ENCODE results near the gene NLN. TPM values are rescaled to one million over a fixed set of nuclear protein-coding genes. Genes with fewer than 3 reads are reported as not detected.
"Not testable (repeated sequence)": the region's sequence is repeated elsewhere in the genome, so short reads cannot be mapped to it uniquely, and the experiment has no call there.

NLN gene
- total RNA-seq (1 to 10 TPM; 1.4 to 2.5 TPM), total RNA-seq (2.0 to 72.1 (median 12.4) reads per million in 172 experiments)
- 3.3 TPM for polyA plus RNA-seq (2013, experiment 1 of 2)
- polyA plus RNA-seq (2013, experiment 2 of 2) = 3.0 TPM

DNA sequence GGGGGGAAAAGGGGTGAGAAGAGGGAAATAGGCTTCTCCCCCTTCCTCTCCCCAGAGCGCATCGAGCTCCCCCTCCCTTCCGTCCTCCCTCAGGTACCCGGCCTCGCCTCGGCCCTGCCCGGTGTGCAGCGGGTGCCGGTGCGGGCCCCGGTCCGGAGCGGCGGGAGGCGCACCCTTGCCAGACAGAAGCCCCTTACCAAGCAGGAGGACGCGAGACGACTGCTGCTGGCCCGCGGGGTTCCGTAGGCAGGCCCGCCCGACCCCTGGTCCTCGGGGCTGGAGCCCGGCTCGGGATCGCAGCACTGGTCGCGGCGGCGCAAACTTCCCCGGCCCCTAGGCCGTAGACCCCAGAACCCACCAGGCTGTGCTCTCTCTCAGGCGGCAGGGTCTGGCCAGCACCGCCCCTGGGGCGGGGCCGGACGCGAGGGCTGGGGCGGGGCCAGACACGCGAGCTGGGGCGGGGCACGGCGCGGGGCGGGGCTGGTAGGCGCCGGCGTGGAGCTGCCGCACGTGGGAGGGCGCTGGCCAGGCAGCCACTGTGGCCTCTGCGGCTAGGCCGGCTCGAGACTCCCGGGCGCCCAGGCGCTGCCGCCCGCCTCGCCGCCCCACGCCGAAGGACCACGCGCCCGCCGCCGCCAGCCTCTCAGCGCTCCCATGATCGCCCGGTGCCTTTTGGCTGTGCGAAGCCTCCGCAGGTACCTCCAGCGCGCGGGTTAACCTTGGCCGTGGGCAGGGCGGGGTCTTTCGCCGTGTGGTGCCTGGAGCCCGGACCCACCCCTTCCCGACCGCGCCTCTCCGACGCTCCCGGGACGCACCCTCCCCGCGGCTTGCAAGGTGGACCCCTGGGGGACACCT lies at the start of gene NLN, which contains the start of gene SGTB:
NLN (plus strand) TSS at position 486 of the 855 bp plus-strand sequence; CDS start at position 655, 169 bp downstream.
SGTB (minus strand) TSS at position 390 of the 855 bp plus-strand sequence. CDS start 1,302 bp downstream, outside the sequence.
- no peaks in the 10 kb centered on the region for H3K9me3 ChIP-seq (ENCODE audit: control insufficient read depth in 1 of 2, insufficient read depth in 1 of 2, low read length in 2 of 2)

DNA sequence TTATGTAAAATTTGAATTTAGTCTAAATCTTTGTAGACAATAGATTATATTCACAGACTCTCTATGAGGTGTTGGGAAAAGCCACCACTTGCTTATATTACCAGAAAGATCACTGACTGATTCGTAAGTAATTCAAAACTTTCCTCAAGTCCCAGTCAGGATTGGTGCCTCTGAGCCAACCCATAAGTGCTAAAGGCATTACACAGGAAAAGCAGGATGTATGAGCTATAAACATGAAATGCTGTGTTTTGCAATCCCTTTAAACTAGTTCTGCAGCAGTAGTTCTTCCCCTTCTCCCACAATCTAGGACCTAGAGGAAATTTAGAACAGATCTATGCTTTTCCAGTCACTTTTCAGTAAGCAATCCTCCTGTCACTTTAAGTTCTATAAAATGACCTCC lies 49.2 kb upstream of the NLN start:
- H3K27me3 ChIP-seq (ENCODE audit: control insufficient read depth in 1 of 2, insufficient read depth in 2 of 2, low read length in 2 of 2) = no peaks in the 10 kb centered on the region
- H3K27ac ChIP-seq (ENCODE audit: low read depth in 1 of 2, low read length in 2 of 2) = no peak overlapping the region
- DNase-seq (no peak), ATAC-seq (ENCODE audit: poor library complexity) (no peak)
- peak overlapping the region; percentile 61 for H3K27ac Mint-ChIP-seq
- no peaks in the 10 kb centered on the region for H3K9me3 Mint-ChIP-seq
- H3K36me3 ChIP-seq (ENCODE audit: insufficient read depth, low read length) = peaks cover 69% of the 10 kb centered on the region
- CTCF ChIA-PET = interaction anchor here (1.0 kb wide), 1 partner anchor 9 kb away, joined by 3 read pairs; no protein-coding TSS in a partner anchor
- peaks cover 23% of the 10 kb centered on the region for H3K4me1 Mint-ChIP-seq (ENCODE audit: low read depth)
- no peaks in the 10 kb centered on the region for H3K4me1 ChIP-seq (ENCODE audit: insufficient read depth, low read length)
- no peak for TF ChIP-seq CTCF (IDR thresholded peaks at IDR 0.05)
- intact Hi-C loops (cut with DNase I, micrococcal nuclease) = no loop called here
- H3K9me3 ChIP-seq (ENCODE audit: control insufficient read depth in 1 of 2, insufficient read depth in 1 of 2, low read length in 2 of 2) = no peaks in the 10 kb centered on the region
- no peaks in the 10 kb centered on the region for H3K27me3 Mint-ChIP-seq
- no peak overlapping the region for H3K4me3 ChIP-seq (ENCODE audit: low read length)
- no peak overlapping the region for H3K4me3 Mint-ChIP-seq
- POLR2A ChIA-PET = interaction anchor here (0.9 kb wide), 1 partner anchor 23 kb away, joined by 3 read pairs; no protein-coding TSS in a partner anchor
- peaks cover 90% of the 10 kb centered on the region for H3K36me3 Mint-ChIP-seq (ENCODE audit: low read depth)

More for the DNA sequence above, at the start of gene NLN, which contains the start of gene SGTB:
- peaks cover 16% of the 10 kb centered on the region for H3K36me3 ChIP-seq (ENCODE audit: insufficient read depth, low read length)
- Mint-ChIP-seq H3K27me3 (no peaks in the 10 kb centered on the region), H3K4me3 (peak within 1 kb of the TSS; percentile 95), H3K9me3 (no peaks in the 10 kb centered on the region), H3K4me1 (ENCODE audit: low read depth) (peaks cover 26% of the 10 kb centered on the region), H3K27ac (peak within 1 kb of the TSS; percentile 86), H3K36me3 (ENCODE audit: low read depth) (peaks cover 18% of the 10 kb centered on the region)
- intact Hi-C loops (cut with DNase I, micrococcal nuclease) = loop anchor here (1.0 to 5.0 kb wide), 4 partner anchors 97 to 420 kb away; partner anchors contain the start of genes ERBIN (in 2 of the 2), SREK1 (in 2 of the 2), TRIM23 (in 2 of the 2) and SHLD3 (in 1 of the 2)
- H3K4me1 ChIP-seq (ENCODE audit: insufficient read depth, low read length) = peaks cover 32% of the 10 kb centered on the region
- H3K27ac ChIP-seq (ENCODE audit: low read depth in 1 of 2, low read length in 2 of 2) = peak within 1 kb of the TSS; percentile 83 to 97
- ChIA-PET CTCF (no interaction called here), POLR2A (interaction anchor here (1.0 to 4.9 kb wide), 9 partner anchors 14 to 422 kb away, joined by 3 to 86 read pairs (median 8); partner anchors contain the start of genes CENPK, ERBIN, PPWD1 and SHLD3)
- peak; percentile 86 for ATAC-seq (ENCODE audit: poor library complexity)
- DNase-seq = peak; percentile 70 to 92 (median 82)
- H3K4me3 ChIP-seq (ENCODE audit: low read length) = peak within 1 kb of the TSS; percentile 88
- H3K27me3 ChIP-seq (ENCODE audit: control insufficient read depth in 1 of 2, insufficient read depth in 2 of 2, low read length in 2 of 2) = no peaks in the 10 kb centered on the region
- no peak for TF ChIP-seq CTCF (IDR thresholded peaks at IDR 0.05)

- Histone ChIP-seq H3K4me1 (ENCODE audit: insufficient read depth, low read length) (peaks cover 4% of the 10 kb centered on the region), H3K27ac (ENCODE audit: low read depth in 1 of 2, low read length in 2 of 2) (no peak overlapping the region), H3K4me3 (ENCODE audit: low read length) (no peak overlapping the region), H3K9me3 (ENCODE audit: control insufficient read depth in 1 of 2, insufficient read depth in 1 of 2, low read length in 2 of 2) (no peaks in the 10 kb centered on the region), H3K27me3 (ENCODE audit: control insufficient read depth in 1 of 2, insufficient read depth in 2 of 2, low read length in 2 of 2) (no peaks in the 10 kb centered on the region), H3K36me3 (ENCODE audit: insufficient read depth, low read length) (peaks cover 68% of the 10 kb centered on the region)
- Mint-ChIP-seq H3K27ac (peak overlapping the region; percentile 48), H3K27me3 (no peaks in the 10 kb centered on the region), H3K36me3 (ENCODE audit: low read depth) (peaks cover 99% of the 10 kb centered on the region), H3K4me1 (ENCODE audit: low read depth) (peaks cover 42% of the 10 kb centered on the region), H3K9me3 (no peaks in the 10 kb centered on the region), H3K4me3 (no peak overlapping the region)
- ChIA-PET POLR2A (no interaction called here), CTCF (interaction anchor here (0.5 kb wide), 1 partner anchor 181 kb away, joined by 3 read pairs; no protein-coding TSS in a partner anchor)
- ATAC-seq (ENCODE audit: poor library complexity) = no peak
- no peak for DNase-seq
- intact Hi-C loops (cut with DNase I, micrococcal nuclease) = no loop called here
- TF ChIP-seq CTCF (IDR thresholded peaks at IDR 0.05) = no peak
Observed at GRCh38 chr5:65674749-65675148, 47.3 kb upstream of the NLN start.

DNA sequence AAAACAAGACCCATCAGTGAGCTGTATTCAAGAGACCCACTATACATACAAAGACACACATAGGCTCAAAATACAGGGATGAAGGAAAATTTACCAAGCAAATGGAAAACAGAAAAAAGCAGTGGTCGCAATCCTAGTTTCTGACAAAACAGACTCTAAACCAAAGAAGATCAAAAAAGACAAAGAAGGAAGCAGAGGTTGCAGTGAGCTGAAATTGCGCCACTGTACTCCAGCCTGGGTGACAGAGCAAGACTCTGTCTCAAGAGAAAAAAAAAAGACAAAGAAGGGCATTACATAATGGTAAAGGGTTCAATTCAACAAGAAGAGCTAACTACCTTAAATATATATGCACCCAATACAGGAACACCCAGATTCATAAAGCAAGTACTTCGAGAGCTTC lies 45.9 kb upstream of the NLN start:
- Mint-ChIP-seq H3K4me1 (ENCODE audit: low read depth) (peaks cover 55% of the 10 kb centered on the region), H3K36me3 (ENCODE audit: low read depth) (peaks cover 99% of the 10 kb centered on the region), H3K27ac (peak overlapping the region; percentile 73), H3K4me3 (peak overlapping the region; percentile 35)
- H3K9me3 ChIP-seq (ENCODE audit: control insufficient read depth in 1 of 2, insufficient read depth in 1 of 2, low read length in 2 of 2); H3K27me3 Mint-ChIP-seq; H3K27me3 ChIP-seq (ENCODE audit: control insufficient read depth in 1 of 2, insufficient read depth in 2 of 2, low read length in 2 of 2); DNase-seq; intact Hi-C loops (cut with DNase I, micrococcal nuclease); ATAC-seq (ENCODE audit: poor library complexity); H3K4me1 ChIP-seq (ENCODE audit: insufficient read depth, low read length); CTCF ChIA-PET; H3K27ac ChIP-seq (ENCODE audit: low read depth in 1 of 2, low read length in 2 of 2); H3K9me3 Mint-ChIP-seq; POLR2A ChIA-PET; H3K4me3 ChIP-seq (ENCODE audit: low read length): not testable (repeated sequence)
- H3K36me3 ChIP-seq (ENCODE audit: insufficient read depth, low read length) = peaks cover 68% of the 10 kb centered on the region

All from CD4-positive, alpha-beta T cell (primary cell).